ENCODE measurements around the gene VEGFA.

- TF ChIP-seq CTCF (conservative IDR thresholded peaks at IDR 0.05) (no peak), EZH2 (IDR thresholded peaks at IDR 0.05; ENCODE audit: low read depth) (no peak)
Measured at GRCh38 chr6:43738267-43738676, 31.7 kb upstream of the VEGFA start.

All from PC-9 (cell line).